Ovary (tissue), 10 donors: ENCODE results near the gene CSF3. TPM values are rescaled to one million over a fixed set of nuclear protein-coding genes. Genes with fewer than 3 reads are reported as not detected.

Experiments used
- DNase-seq, 5 donors: peaks; one replicate each; pipeline ENCODE4 v3.0.0-alpha.2; 2019 to 2020
- H3K27ac ChIP-seq, 2 donors: fragments of 200-600 bp; one replicate each; pipeline versions ENCODE4 v1.5.1 to v1.8.0; 2019 to 2022
- H3K27me3 ChIP-seq: fragments of 200-600 bp; one replicate; pipeline ENCODE4 v1.8.0; 2022
- H3K36me3 ChIP-seq: fragments of 200-600 bp; sonication (generic); one replicate; pipeline ENCODE4 v1.5.1; 2019
- H3K4me1 ChIP-seq: one replicate; pipeline ENCODE4 v1.8.1; 2013; ENCODE audit warnings: mild to moderate bottlenecking, moderate library complexity; ENCODE audit not compliant: insufficient read depth
- H3K4me3 ChIP-seq: fragments of 200-600 bp; sonication (generic); one replicate; pipeline ENCODE4 v1.5.1; 2017
- H3K9me3 ChIP-seq, 2 donors: fragments of 200-600 bp in 1 of 2; sonication (generic) in 1 of 2; one replicate each; pipeline versions ENCODE4 v1.5.1 to v1.8.1; 2013 to 2019; ENCODE audit warnings: mild to moderate bottlenecking in 1 of 2, moderate library complexity in 1 of 2
- CTCF ChIP-seq, 3 donors: fragments of 450-650 bp in 2 of 3; fragments of 200-600 bp in 1 of 3; IDR thresholded peaks; one replicate each; pipeline versions ENCODE4 v1.5.1 to v1.8.0; 2016 to 2022; ENCODE audit warnings: antibody characterized with exemption in 3 of 3, mild to moderate bottlenecking in 1 of 3
- EP300 ChIP-seq: sonication (generic); formaldehyde crosslinking; IDR thresholded peaks from one replicate; pipeline ENCODE4 v1.6.1; 2017; ENCODE audit warnings: antibody characterized with exemption
- POLR2A ChIP-seq: fragments of 450-650 bp; IDR thresholded peaks from one replicate; pipeline ENCODE4 v1.6.1; 2017; ENCODE audit warnings: antibody characterized with exemption, mild to moderate bottlenecking, moderate library complexity
- WGBS, 3 donors: extraction: QIAGEN DNeasy Blood & Tissue Kit in 1 of 3; methylation state at CpG; one replicate each; pipeline versions ENCODE4 v1.1.5 to v1.1.7; 2013 to 2017; 5-methylcytosine and 5-hydroxymethylcytosine counted together
- intact Hi-C, 4 donors: fragments of 100-400 bp; cut with DNase I; formaldehyde crosslinking; loops; one replicate each; pipeline versions ENCODE4 v1.11.0 to v1.15.1; 2022 to 2023
- long read RNA-seq, 3 donors: library from polyadenylated mRNA in 2 of 3; unstranded in 2 of 3; transcript quantifications; one replicate each; pipeline ENCODE4 v2.0.0 and lab custom pipeline, GENCODE V29; 2021 to 2026
- polyA plus RNA-seq, 2 donors: library from polyadenylated mRNA; stranded (reverse); fragments of 200-250 nt in 1 of 2; fragments of 350-450 nt in 1 of 2; fragmentation: Illumina TruSeq in 1 of 2; extraction: RNeasy Lipid Tissue Mini Kit (QIAGEN cat#74804) in 1 of 2; gene quantifications; one replicate each; pipeline ENCODE4 v1.2.3, GENCODE V29; 2013 to 2014
- total RNA-seq, 7 donors: library from RNA; depleted of rRNA in 2 of 7; stranded (reverse); fragments of >200 nt in 2 of 7; fragmentation: NEBNext Ultra II Directional in 3 of 7; extraction: Animal tissue kit (Norgen Biotek cat#: 25700) in 3 of 7; gene quantifications; one replicate each; pipeline versions ENCODE4 v1.1.0 to v1.2.4, GENCODE V29; 2016 to 2023
- donor health status: DM: no; HTN: no; CAD: no; lungs with moderate emphysema.
- donor health status: DM: no; HTN: no; CAD: no.
- donor health status: Bipolar disorder and iron deficiency.
- donor health status: DM: yes; HTN: yes; CAD: no.
- donor health status: DM: no; HTN: no; CAD: no.
- donor health status: DM: yes; HTN: yes; CAD: no.

The CSF3 gene
- total RNA-seq (100 to 1,000 TPM in 1 of 7 donors, 1 to 10 TPM in 2, under 1 TPM in 2, not detected in 2; 0.32 to 197 (median 1.7) TPM), polyA plus RNA-seq (1 to 10 TPM in 1 of 2 donors, not detected in 1; 1.1 TPM)
- long read RNA-seq, donor 1 = 0 reads
- long read RNA-seq, donor 2 = 0 reads
- long read RNA-seq, donor 3, partial matches to known transcripts = 0 of 2 reads
- long read RNA-seq, donor 3, other reads (novel, unspliced or antisense) = 2 of 2 reads

- H3K27ac ChIP-seq = peak within 1 kb of the TSS; percentile 57 to 70
- no peak within 1 kb of the TSS for H3K4me3 ChIP-seq
- intact Hi-C loops = loop anchor here in 3 of 4 donors (5.0 to 10.0 kb wide), 4 partner anchors 97 to 280 kb away; no protein-coding TSS in a partner anchor
- 56 to 66% (median 58%) methylated on average over 19 to 20 of the region's 20 CpGs for WGBS, 3 donors
- DNase-seq = peak in 4 of 5 donors; percentile 40 to 71 (median 52)
- TF ChIP-seq CTCF (IDR thresholded peaks at IDR 0.05) (no peak), POLR2A (no peak), EP300 (no peak)
- H3K36me3 ChIP-seq = no peaks in the 10 kb centered on the region
- peaks cover 19% of the 10 kb centered on the region for H3K4me1 ChIP-seq
- no peaks in the 10 kb centered on the region for H3K9me3 ChIP-seq
- H3K27me3 ChIP-seq = no peaks in the 10 kb centered on the region
Measured at GRCh38 chr17:40015005-40015997, at the start of gene CSF3. Gene CSF3, plus strand, starts transcription at chr17:40015440. Its CDS starts 35 bp downstream, at chr17:40015475.

- intact Hi-C loops = loop anchor here in 1 of 4 donors (10.0 kb wide), 1 partner anchor 52 kb away; the partner anchor contains the start of gene GSDMB
- 89 to 90% (median 90%) methylated on average over 6 of the region's 6 CpGs for whole genome bisulfite sequencing, 3 donors
- no peak for TF ChIP-seq POLR2A
- no peak for TF ChIP-seq EP300
- TF ChIP-seq CTCF (IDR thresholded peaks at IDR 0.05) = no peak
Measured at GRCh38 chr17:39966771-39967170, 48.5 kb upstream of the CSF3 start.

GRCh38 chr17:39968761-39969160 is 46.5 kb upstream of the CSF3 start:
- DNase-seq = no peak
- intact Hi-C loops = loop anchor here in 1 of 4 donors (10.0 kb wide), 1 partner anchor 54 kb away; the partner anchor contains the start of gene GSDMB
- H3K36me3 ChIP-seq = no peaks in the 10 kb centered on the region
- H3K4me3 ChIP-seq = no peak overlapping the region
- no peaks in the 10 kb centered on the region for H3K9me3 ChIP-seq
- H3K27me3 ChIP-seq = no peaks in the 10 kb centered on the region
- WGBS, 3 donors = 79 to 84% (median 82%) methylated on average over 2 of the region's 2 CpGs
- H3K27ac ChIP-seq = no peak overlapping the region
- no peaks in the 10 kb centered on the region for H3K4me1 ChIP-seq
- TF ChIP-seq POLR2A = no peak
- no peak for TF ChIP-seq EP300
- TF ChIP-seq CTCF (IDR thresholded peaks at IDR 0.05) = no peak

More at GRCh38 chr17:39966771-39967170, 48.5 kb upstream of the CSF3 start:
- Histone ChIP-seq H3K4me1 (no peaks in the 10 kb centered on the region), H3K4me3 (no peak overlapping the region), H3K27ac (no peak overlapping the region), H3K36me3 (no peaks in the 10 kb centered on the region), H3K27me3 (no peaks in the 10 kb centered on the region), H3K9me3 (no peaks in the 10 kb centered on the region)
- DNase-seq = no peak

GRCh38 chr17:39969375-39969774 is 45.9 kb upstream of the CSF3 start:
- Histone ChIP-seq H3K4me1 (no peaks in the 10 kb centered on the region), H3K4me3 (no peak overlapping the region), H3K36me3 (no peaks in the 10 kb centered on the region), H3K27me3 (no peaks in the 10 kb centered on the region), H3K9me3 (no peaks in the 10 kb centered on the region), H3K27ac (no peak overlapping the region)
- WGBS, 3 donors = 85 to 88% (median 86%) methylated on average over 6 of the region's 6 CpGs
- intact Hi-C loops = loop anchor here in 1 of 4 donors (10.0 kb wide), 1 partner anchor 55 kb away; the partner anchor contains the start of gene GSDMB
- TF ChIP-seq EP300 (no peak), POLR2A (no peak), CTCF (IDR thresholded peaks at IDR 0.05) (no peak)
- no peak for DNase-seq
